ENCODE data around the gene CD9. TPM values are rescaled to one million over a fixed set of nuclear protein-coding genes. Genes with fewer than 3 reads are reported as not detected.

Gene CD9
- total and polyA plus RNA-seq, 8 donors, result 100 to 512 (median 121) TPM

- Histone ChIP-seq H3K27ac (peak overlapping the region in 1 of 2 donors; percentile 66), H3K4me1 (peaks cover 6 to 38% of the 10 kb centered on the region in 2 donors), H3K4me3 (no peak overlapping the region), H3K36me3 (no peaks in the 10 kb centered on the region), H3K9me3 (no peaks in the 10 kb centered on the region), H3K27me3 (no peaks in the 10 kb centered on the region)
- intact Hi-C loops (cut with DNase I), result no loop called here
- ATAC-seq, result peak; percentile 12
- DNase-seq, result peak in 1 of 4 donors; percentile 71
- no peak for TF ChIP-seq CTCF (IDR thresholded peaks at IDR 0.05)
Observed at GRCh38 chr12:6171409-6172015, 28.7 kb upstream of the CD9 start.

GRCh38 chr12:6172086-6172485 lies 28.1 kb upstream of the CD9 start:
- no peaks in the 10 kb centered on the region for H3K9me3 ChIP-seq
- H3K27me3 ChIP-seq, result no peaks in the 10 kb centered on the region
- TF ChIP-seq CTCF (IDR thresholded peaks at IDR 0.05), result no peak
- intact Hi-C loops (cut with DNase I), result no loop called here
- peak overlapping the region in 1 of 2 donors; percentile 66 for H3K27ac ChIP-seq
- H3K4me1 ChIP-seq, result peaks cover 2 to 32% of the 10 kb centered on the region in 2 donors
- H3K36me3 ChIP-seq, result no peaks in the 10 kb centered on the region
- DNase-seq (no peak), ATAC-seq (no peak)
- H3K4me3 ChIP-seq, result no peak overlapping the region

- ATAC-seq, result no peak
- no peaks in the 10 kb centered on the region for H3K9me3 ChIP-seq
Observed at GRCh38 chr12:6172862-6173261, 27.3 kb upstream of the CD9 start.

GRCh38 chr12:6177642-6178358 lies 22.4 kb upstream of the CD9 start:
- Histone ChIP-seq H3K36me3 (no peaks in the 10 kb centered on the region), H3K27me3 (no peaks in the 10 kb centered on the region), H3K4me3 (no peak overlapping the region), H3K4me1 (peaks cover 24 to 37% of the 10 kb centered on the region in 2 donors), H3K27ac (no peak overlapping the region), H3K9me3 (no peaks in the 10 kb centered on the region)
- ATAC-seq (no peak), DNase-seq (no peak)
- intact Hi-C loops (cut with DNase I), result no loop called here
- no peak for TF ChIP-seq CTCF (IDR thresholded peaks at IDR 0.05)

More at GRCh38 chr12:6172862-6173261, 27.3 kb upstream of the CD9 start:
- no peak for DNase-seq
- H3K36me3 ChIP-seq, result no peaks in the 10 kb centered on the region
- H3K4me3 ChIP-seq, result no peak overlapping the region
- peak overlapping the region in 1 of 2 donors; percentile 66 for H3K27ac ChIP-seq
- TF ChIP-seq CTCF (IDR thresholded peaks at IDR 0.05), result no peak
- H3K27me3 ChIP-seq, result no peaks in the 10 kb centered on the region
- intact Hi-C loops (cut with DNase I), result no loop called here
- peaks cover 0 to 25% of the 10 kb centered on the region in 2 donors for H3K4me1 ChIP-seq

GRCh38 chr12:6178981-6179761 lies 21.0 kb upstream of the CD9 start:
- H3K36me3 ChIP-seq, result no peaks in the 10 kb centered on the region
- intact Hi-C loops (cut with DNase I), result no loop called here
- H3K27me3 ChIP-seq, result no peaks in the 10 kb centered on the region
- TF ChIP-seq CTCF (IDR thresholded peaks at IDR 0.05), result no peak
- DNase-seq (no peak), ATAC-seq (no peak)
- H3K9me3 ChIP-seq, result no peaks in the 10 kb centered on the region
- peaks cover 24 to 51% of the 10 kb centered on the region in 2 donors for H3K4me1 ChIP-seq
- no peak overlapping the region for H3K4me3 ChIP-seq
- H3K27ac ChIP-seq, result peak overlapping the region; percentile 56 to 77
